HepG2 (cell line): ENCODE measurements around the gene IFIT1B. TPM values are rescaled to one million over a fixed set of nuclear protein-coding genes. Genes with fewer than 3 reads are reported as not detected.

ENCODE experiments used
- ATAC-seq: fragments of 200-7000 bp; cut with Tn5 transposase; 3 replicates; pipeline ENCODE4 v1.9.1; 2020; ENCODE audit warnings: mild to moderate bottlenecking, moderate library complexity
- BruUV-seq: library from RNA; stranded (reverse); fragments of 400-500 nt; replicated peaks from 2 replicates; lab custom pipeline; 2021; lab: Mats Ljungman, UMichigan
- CTCF ChIA-PET: fragments of 300-600 bp; formaldehyde crosslinking; extraction: SDS; loops from one replicate; lab custom pipeline; 2021; ENCODE audit warnings: low total read pairs, inconsistent platforms, low intra/inter-chr PET ratio; lab: Yijun Ruan, JAX
- POLR2A ChIA-PET: fragments of 350-600 bp; sonication (Branson Sonifier 250); formaldehyde crosslinking; loops from one replicate; lab custom pipeline; 2020; ENCODE audit warnings: antibody characterized with exemption, inconsistent platforms; lab: Yijun Ruan, JAX
- DNase-seq: peaks from one replicate; pipeline ENCODE4 v3.0.0-alpha.2; 2015; ENCODE audit warnings: low spot score
- FAIRE-seq: peaks from 3 replicates; lab custom pipeline; 2011; peaks lifted over from hg19 to GRCh38; lab: Jason Lieb, UNC
- H2AFZ ChIP-seq: one replicate; pipeline ENCODE4 v1.6.1; 2011; ENCODE audit warnings: low read length, inconsistent platforms
- H3K27ac ChIP-seq: fragments of 300-600 bp; 3 replicates; pipeline ENCODE4 v1.8.0; 2011; ENCODE audit warnings: mixed run types, mild to moderate bottlenecking, mixed read lengths, low read length, inconsistent platforms; ENCODE audit not compliant: insufficient read depth; ENCODE audit errors: extremely low read length
- H3K27me3 ChIP-seq, 2 experiments: fragments of 200-600 bp in 1 of 2; 2 replicates in 1 of 2; 3 replicates in 1 of 2; pipeline versions ENCODE4 v1.6.0 to v1.8.0; 2011; ENCODE audit warnings: low read length in 2 of 2, mild to moderate bottlenecking in 2 of 2, moderate library complexity in 2 of 2, inconsistent platforms in 1 of 2; ENCODE audit not compliant: insufficient read depth in 2 of 2, control insufficient read depth in 1 of 2
- H3K36me3 ChIP-seq, 2 experiments: fragments of 200-600 bp in 1 of 2; replicated peaks in 1 of 2; 2 replicates in 1 of 2; 3 replicates in 1 of 2; pipeline versions ENCODE4 v1.5.1 to v1.8.0; 2011; ENCODE audit warnings: low read length in 2 of 2, inconsistent platforms in 1 of 2; ENCODE audit not compliant: insufficient read depth in 2 of 2, control insufficient read depth in 1 of 2
- H3K4me1 ChIP-seq: 2 replicates; pipeline ENCODE4 v1.5.1; 2012; ENCODE audit warnings: low read length, inconsistent platforms; ENCODE audit not compliant: insufficient read depth
- H3K4me2 ChIP-seq: 2 replicates; pipeline ENCODE4 v1.6.0; 2011; ENCODE audit warnings: low read depth, low read length, inconsistent platforms
- H3K4me3 ChIP-seq, 3 experiments: fragments of 200-600 bp in 1 of 3; sonication (generic), shearing (Covaris generic) in 1 of 3; replicated peaks in 1 of 3; 2 replicates each; pipeline ENCODE4 v1.5.1; 2011 to 2016; ENCODE audit warnings: low read length in 3 of 3, inconsistent platforms in 2 of 3, low read depth in 2 of 3, mild to moderate bottlenecking in 2 of 3, control low read depth in 1 of 3, mixed read lengths in 1 of 3; ENCODE audit not compliant: insufficient read depth in 1 of 3
- H3K79me2 ChIP-seq: one replicate; pipeline ENCODE4 v1.6.1; 2011; ENCODE audit warnings: low read length, inconsistent platforms; ENCODE audit not compliant: insufficient read depth
- H3K9ac ChIP-seq: 2 replicates; pipeline ENCODE4 v1.6.0; 2011; ENCODE audit warnings: mild to moderate bottlenecking, low read depth, low read length, inconsistent platforms; ENCODE audit not compliant: insufficient read depth
- H3K9me3 ChIP-seq: 2 replicates; pipeline ENCODE4 v1.5.1; 2012; ENCODE audit warnings: mild to moderate bottlenecking, low read length
- H4K20me1 ChIP-seq: 2 replicates; pipeline ENCODE4 v1.6.0; 2011; ENCODE audit warnings: inconsistent platforms, mild to moderate bottlenecking, low read length, moderate library complexity; ENCODE audit not compliant: insufficient read depth
- HDAC1 ChIP-seq: sonication (generic); formaldehyde crosslinking; IDR thresholded peaks from 2 replicates; pipeline ENCODE4 v1.5.1; 2020; ENCODE audit warnings: mild to moderate bottlenecking, missing genetic modification reagents
- SMARCE1 ChIP-seq: fragments of 450-650 bp; IDR thresholded peaks from 2 replicates; pipeline ENCODE4 v1.6.1; 2017; ENCODE audit warnings: borderline replicate concordance
- ZMAT3 ChIP-seq: sonication (generic); formaldehyde crosslinking; conservative IDR thresholded peaks from 2 replicates; pipeline ENCODE4 v1.7.0; 2021; ENCODE audit warnings: missing genetic modification reagents
- ZNF234 ChIP-seq: sonication (generic); formaldehyde crosslinking; conservative IDR thresholded peaks from 2 replicates; pipeline ENCODE4 v1.5.1; 2020; ENCODE audit warnings: mild to moderate bottlenecking, missing genetic modification reagents
- ZNF460 ChIP-seq: sonication (generic); formaldehyde crosslinking; IDR thresholded peaks from 2 replicates; pipeline ENCODE4 v1.5.1; 2020; ENCODE audit warnings: missing genetic modification reagents, mild to moderate bottlenecking, borderline replicate concordance
- ZNF547 ChIP-seq: sonication (generic); formaldehyde crosslinking; IDR thresholded peaks from 2 replicates; pipeline ENCODE4 v1.5.1; 2020; ENCODE audit warnings: mild to moderate bottlenecking, missing genetic modification reagents
- ZNF678 ChIP-seq: sonication (generic); formaldehyde crosslinking; IDR thresholded peaks from 2 replicates; pipeline ENCODE4 v1.4.0; 2020; ENCODE audit warnings: mild to moderate bottlenecking, missing genetic modification reagents
- ZNF788 ChIP-seq: sonication (generic); formaldehyde crosslinking; IDR thresholded peaks from 2 replicates; pipeline ENCODE4 v1.5.0; 2020; ENCODE audit warnings: mild to moderate bottlenecking, missing genetic modification reagents, borderline replicate concordance
- ZZZ3 ChIP-seq: sonication (generic); formaldehyde crosslinking; IDR thresholded peaks from 2 replicates; pipeline ENCODE4 v1.4.0; 2020; ENCODE audit warnings: missing genetic modification reagents, mild to moderate bottlenecking, borderline replicate concordance
- WGBS: methylation state at CpG from one replicate; pipeline ENCODE4 v1.1.6; 2017; ENCODE audit warnings: low lambda C conversion rate; 5-methylcytosine and 5-hydroxymethylcytosine counted together
- in situ Hi-C: cut with HindIII; loops from 2 replicates; pipeline ENCODE4 v1.10.0; 2017; ENCODE audit warnings: low pct_unique_long_range_greater_than_20kb; ENCODE audit not compliant: extremely low pct_ligation_motif_present
- intact Hi-C: fragments of 100-400 bp; cut with micrococcal nuclease; formaldehyde crosslinking; loops from one replicate; pipeline ENCODE4 v1.10.0; 2022; ENCODE audit not compliant: unreplicated experiment
- polyA plus RNA-seq, 8 experiments: library from polyadenylated mRNA; depleted of rRNA in 3 of 8; stranded (reverse) in 7 of 8; unstranded in 1 of 8; fragments of >200 nt; fragmentation: Illumina TruSeq in 4 of 8; extraction: Trizol in 4 of 8; gene quantifications; 2 replicates each; pipeline versions ENCODE4 v1.2.1 to v1.2.3, GENCODE V29; 2011 to 2016; ENCODE audit warnings: low read depth in 4 of 8, missing spikeins in 1 of 8, mixed read lengths in 1 of 8; ENCODE audit not compliant: insufficient read depth in 1 of 8
- total RNA-seq, 5 experiments: library from RNA; depleted of rRNA; stranded (reverse); fragments of >200 nt; fragmentation: Illumina TruSeq; extraction: Trizol; gene quantifications; 2 replicates each; pipeline ENCODE4 v1.2.3, GENCODE V29; 2016; ENCODE audit warnings: low read depth in 1 of 5

The IFIT1B gene
- total and polyA plus RNA-seq, 2 of the 13 experiments (the other 11 are each of a cell fraction or from before 2014, with no cell fraction given): not detected

DNA sequence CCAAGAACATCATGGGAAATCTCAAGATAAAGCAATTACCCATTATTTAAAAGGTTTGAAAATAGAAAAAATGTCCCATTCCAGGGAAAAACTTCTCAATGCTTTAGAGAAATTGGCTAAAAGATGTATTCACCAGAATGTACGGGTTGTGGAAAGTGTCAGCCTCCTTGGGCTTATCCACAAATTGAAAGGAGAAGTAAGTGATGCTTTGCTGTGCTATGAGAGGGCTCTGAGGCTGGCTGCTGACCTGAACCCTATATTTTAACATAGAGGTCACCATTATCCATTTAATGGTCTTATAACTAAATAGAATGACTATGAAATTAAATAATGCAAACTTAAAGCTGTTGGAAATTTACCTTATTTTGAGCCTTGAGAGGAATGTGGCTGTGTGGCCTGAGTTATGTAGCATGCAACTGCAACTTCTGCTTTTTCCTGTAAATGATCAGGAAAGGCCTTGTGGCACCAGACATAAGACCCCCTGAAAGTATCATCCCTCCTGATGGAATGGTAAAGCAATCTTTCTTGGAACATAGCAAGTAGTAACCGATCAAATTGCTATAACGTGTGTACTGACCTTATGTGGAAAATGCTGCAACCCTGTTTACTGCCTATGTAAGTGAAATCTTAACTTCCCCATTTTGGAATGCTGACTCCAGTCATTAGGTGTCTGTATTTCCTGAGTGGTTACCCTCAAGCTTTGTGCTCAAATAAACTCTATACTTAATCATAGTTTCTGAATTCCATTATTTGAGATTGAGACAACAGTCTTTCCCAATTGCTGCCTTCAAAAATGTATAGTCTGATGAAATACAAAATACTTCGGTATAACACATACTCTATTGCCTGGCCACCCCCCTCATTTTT, 6.9 kb downstream of the IFIT1B start:
- WGBS: 46% methylated on average over 3 of the region's 4 CpGs
- Histone ChIP-seq H3K9ac (no peak overlapping the region), H4K20me1 (no peaks in the 10 kb centered on the region), H3K9me3 (no peaks in the 10 kb centered on the region), H3K27me3 (no peaks in the 10 kb centered on the region), H3K4me3 (no peak overlapping the region), H2AFZ (no peak overlapping the region), H3K36me3 (no peaks in the 10 kb centered on the region), H3K4me2 (no peak overlapping the region), H3K27ac (no peak overlapping the region), H3K79me2 (no peaks in the 10 kb centered on the region)
- POLR2A ChIA-PET: no interaction called here
- FAIRE-seq (no peak), DNase-seq (no peak)
- CTCF ChIA-PET: no interaction called here
- intact Hi-C loops: no loop called here
- BruUV-seq: no TSS peak
- no peak for TF ChIP-seq ZNF547 (CRISPR knock-in tag)
- TF ChIP-seq HDAC1: no peak
- TF ChIP-seq ZNF234 (CRISPR knock-in tag): no peak
- no peak for TF ChIP-seq ZZZ3 (CRISPR knock-in tag)
- TF ChIP-seq ZNF460 (CRISPR knock-in tag): no peak
- no peak for TF ChIP-seq ZNF788
- no peak for TF ChIP-seq SMARCE1
- no peak for TF ChIP-seq ZNF678 (CRISPR knock-in tag)
- TF ChIP-seq, all 625 proteins: peak for 0
- in situ Hi-C loops: no loop called here
- no peak for ATAC-seq
- H3K4me1 ChIP-seq: no peaks in the 10 kb centered on the region

DNA sequence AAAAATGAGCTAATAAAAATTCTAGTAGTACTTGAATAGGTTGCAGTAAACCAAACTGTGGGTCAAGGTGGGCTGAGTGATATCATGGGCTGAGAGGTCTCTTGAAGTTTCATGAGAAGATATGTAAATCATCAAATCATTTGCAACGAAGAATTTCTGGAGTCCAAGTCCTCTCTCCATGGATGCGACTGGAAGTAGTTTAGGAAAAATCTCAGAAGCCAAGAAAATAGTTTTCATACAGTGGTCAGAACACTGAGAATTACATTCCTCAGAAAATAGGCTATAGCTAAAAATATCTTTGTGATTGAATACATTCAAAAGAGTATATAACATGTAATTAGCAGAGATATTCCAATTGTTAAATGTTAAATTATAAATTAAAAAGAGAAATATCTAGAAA, 10.9 kb downstream of the IFIT1B start:
- FAIRE-seq (no peak), DNase-seq (no peak), ATAC-seq (no peak)
- CTCF ChIA-PET: no interaction called here
- H3K4me1 ChIP-seq: peaks cover 10% of the 10 kb centered on the region
- no peaks in the 10 kb centered on the region for H3K27me3 ChIP-seq
- no peaks in the 10 kb centered on the region for H3K36me3 ChIP-seq
- H3K79me2 ChIP-seq: no peaks in the 10 kb centered on the region
- no peak overlapping the region for H2AFZ ChIP-seq
- H4K20me1 ChIP-seq: no peaks in the 10 kb centered on the region
- 42% methylated on average over 2 of the region's 2 CpGs for WGBS
- POLR2A ChIA-PET: no interaction called here
- no peak overlapping the region for H3K27ac ChIP-seq
- in situ Hi-C loops (no loop called here), intact Hi-C loops (loop anchor here (1.0 kb wide), 1 partner anchor 96 kb away; no protein-coding TSS in a partner anchor)
- no peak overlapping the region for H3K4me2 ChIP-seq
- no peak overlapping the region for H3K9ac ChIP-seq
- TF ChIP-seq ZMAT3 (CRISPR knock-in tag): no peak
- H3K4me3 ChIP-seq: no peak overlapping the region
- no peaks in the 10 kb centered on the region for H3K9me3 ChIP-seq
- no TSS peak for BruUV-seq
